K562 (cell line): ENCODE measurements around the gene ZNF260. TPM values are rescaled to one million over a fixed set of nuclear protein-coding genes. Genes with fewer than 3 reads are reported as not detected.
A peak's percentile ranks its signal among the peaks of the same experiment; 100 is the strongest.

Source experiments
- ARID3A ChIP-seq: IDR thresholded peaks from 2 replicates; pipeline ENCODE4 v1.6.1; 2012; ENCODE audit warnings: low read depth, low read length, improper control_type of control experiment, borderline replicate concordance
- CBX1 ChIP-seq: sonication (generic); IDR thresholded peaks from 2 replicates; pipeline ENCODE4 v1.6.1; 2016; ENCODE audit warnings: antibody characterized with exemption, low read depth, mild to moderate bottlenecking
- CXXC5 ChIP-seq: fragments of 250-450 bp; sonication (Bioruptor Pico); IDR thresholded peaks from 2 replicates; pipeline ENCODE4 v1.8.0; 2022; ENCODE audit warnings: inconsistent platforms, mild to moderate bottlenecking, moderate library complexity
- FOSL1 ChIP-seq: fragments of 200-800 bp; sonication (Bioruptor generic); conservative IDR thresholded peaks from 2 replicates; pipeline ENCODE4 v1.6.1; 2016; ENCODE audit warnings: missing genetic modification characterization, missing compliant biosample characterization
- GATAD2B ChIP-seq: fragments of 450-650 bp; IDR thresholded peaks from 2 replicates; pipeline ENCODE4 v1.6.1; 2017; ENCODE audit warnings: mild to moderate bottlenecking, borderline replicate concordance
- HES1 ChIP-seq: fragments of 450-650 bp; IDR thresholded peaks from 2 replicates; pipeline ENCODE4 v1.6.1; 2016; ENCODE audit warnings: low read depth, mild to moderate bottlenecking, moderate library complexity
- HEY1 ChIP-seq: fragments of 250-450 bp; sonication (Bioruptor Pico); IDR thresholded peaks from 2 replicates; pipeline ENCODE4 v1.5.0; 2020; ENCODE audit warnings: mild to moderate bottlenecking, moderate library complexity, borderline replicate concordance
- HMGXB4 ChIP-seq: sonication (generic); formaldehyde crosslinking; IDR thresholded peaks from 2 replicates; pipeline ENCODE4 v1.8.1; 2023; ENCODE audit warnings: mild to moderate bottlenecking, missing genetic modification reagents
- ILK ChIP-seq: fragments of 450-650 bp; IDR thresholded peaks from 2 replicates; pipeline ENCODE4 v1.6.1; 2016; ENCODE audit warnings: missing genetic modification characterization, low read depth, mild to moderate bottlenecking, missing compliant biosample characterization, moderate library complexity, borderline replicate concordance
- RAD51 ChIP-seq: fragments of 450-650 bp; IDR thresholded peaks from 2 replicates; pipeline ENCODE4 v1.7.1; 2016; ENCODE audit warnings: low read depth, mild to moderate bottlenecking, borderline replicate concordance
- SETDB1 ChIP-seq: IDR thresholded peaks from one replicate; pipeline ENCODE4 v1.6.1; 2012; ENCODE audit warnings: low read length, control low read depth, inconsistent platforms
- SRSF9 ChIP-seq: fragments of 200-400 bp; formaldehyde crosslinking; IDR thresholded peaks from 2 replicates; pipeline ENCODE4 v1.6.1; 2017; ENCODE audit warnings: low read depth, low read length, borderline replicate concordance
- ZBTB34 ChIP-seq: fragments of 250-450 bp; sonication (Bioruptor Pico); IDR thresholded peaks from 2 replicates; pipeline ENCODE4 v1.8.0; 2021; ENCODE audit warnings: mild to moderate bottlenecking, moderate library complexity
- ZNF232 ChIP-seq: sonication (generic); formaldehyde crosslinking; IDR thresholded peaks from 2 replicates; pipeline ENCODE4 v1.8.0; 2022; ENCODE audit warnings: mild to moderate bottlenecking, missing genetic modification reagents
- polyA plus RNA-seq, 8 experiments: library from polyadenylated mRNA; depleted of rRNA in 4 of 8; stranded (reverse) in 5 of 8; unstranded in 3 of 8; fragments of >200 nt; fragmentation: Nextera tagmentation in 2 of 8; fragmentation: Illumina TruSeq in 1 of 8; extraction: Ambion mirVana in 2 of 8; extraction: Trizol in 1 of 8; gene quantifications; 2 replicates each; pipeline versions ENCODE4 v1.2.1 to v1.2.3, GENCODE V29; 2011 to 2014; ENCODE audit warnings: inconsistent platforms in 1 of 8, missing spikeins in 1 of 8
- total RNA-seq, 7 experiments: library from RNA; depleted of rRNA in 6 of 7; stranded (reverse); fragments of >200 nt in 6 of 7; fragmentation: Illumina TruSeq in 2 of 7; extraction: Trizol in 2 of 7; gene quantifications; 2 replicates each; pipeline versions ENCODE4 v1.2.1 to v1.2.3, GENCODE V29; 2011 to 2021; ENCODE audit warnings: low replicate concordance in 1 of 7

The ZNF260 gene
- total and polyA plus RNA-seq, 9 of the 15 experiments (the other 6 are each of a cell fraction or from before 2014, with no cell fraction given), result 2.6 to 16.6 (median 5.8) TPM

GRCh38 chr19:36572593-36573019 lies 44.5 kb upstream of the ZNF260 start (continued):
- TF ChIP-seq ZBTB34 (CRISPR knock-in tag) (no peak), GATAD2B (peak; percentile 79; the same call in 1 of the 2 replicates), SRSF9 (no peak), HMGXB4 (CRISPR knock-in tag) (no peak), CXXC5 (CRISPR knock-in tag) (no peak), HES1 (0 out of 2 replicates have a peak, but pooled peaks have one; percentile 15), ZNF232 (CRISPR knock-in tag) (no peak), ARID3A (0 out of 2 replicates have a peak, but pooled peaks have one; percentile 19), ILK (tag) (no peak), SETDB1 (no peak), FOSL1 (tag) (peak; percentile 39; the same call in 1 of the 2 replicates), CBX1 (no peak), HEY1 (CRISPR knock-in tag) (no peak), RAD51 (0 out of 2 replicates have a peak, but pooled peaks have one; percentile 16)
